ENCODE measurements around the gene KCNN3.

DNA sequence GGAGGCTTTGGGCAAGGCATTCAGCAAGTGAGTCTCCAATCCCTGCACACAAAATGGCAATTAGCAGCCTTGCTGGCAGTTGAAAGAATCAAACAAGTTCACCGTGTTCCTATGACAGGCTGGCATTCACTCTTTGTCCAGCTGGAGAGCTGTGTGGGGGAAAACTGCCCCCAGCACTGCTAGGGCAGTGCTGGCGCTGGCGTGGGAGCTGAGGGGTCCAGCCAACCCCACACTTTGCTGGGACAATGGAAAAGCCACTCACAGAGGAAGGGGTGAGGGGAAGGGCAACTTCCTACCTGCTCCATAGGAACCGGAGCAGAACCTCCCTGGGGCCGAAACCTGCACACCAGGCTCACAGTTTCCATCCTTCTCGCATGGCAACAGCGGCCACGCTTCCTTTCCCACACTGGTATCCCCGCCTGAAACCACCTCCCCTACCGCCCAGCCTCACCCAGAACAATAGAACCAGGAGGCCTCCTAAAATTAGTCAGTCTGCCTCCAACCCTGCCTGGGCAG lies 26.7 kb upstream of the KCNN3 start:
- no peak for TF ChIP-seq POLR2A (IDR thresholded peaks at IDR 0.05)
- TF ChIP-seq, protein P1, sequence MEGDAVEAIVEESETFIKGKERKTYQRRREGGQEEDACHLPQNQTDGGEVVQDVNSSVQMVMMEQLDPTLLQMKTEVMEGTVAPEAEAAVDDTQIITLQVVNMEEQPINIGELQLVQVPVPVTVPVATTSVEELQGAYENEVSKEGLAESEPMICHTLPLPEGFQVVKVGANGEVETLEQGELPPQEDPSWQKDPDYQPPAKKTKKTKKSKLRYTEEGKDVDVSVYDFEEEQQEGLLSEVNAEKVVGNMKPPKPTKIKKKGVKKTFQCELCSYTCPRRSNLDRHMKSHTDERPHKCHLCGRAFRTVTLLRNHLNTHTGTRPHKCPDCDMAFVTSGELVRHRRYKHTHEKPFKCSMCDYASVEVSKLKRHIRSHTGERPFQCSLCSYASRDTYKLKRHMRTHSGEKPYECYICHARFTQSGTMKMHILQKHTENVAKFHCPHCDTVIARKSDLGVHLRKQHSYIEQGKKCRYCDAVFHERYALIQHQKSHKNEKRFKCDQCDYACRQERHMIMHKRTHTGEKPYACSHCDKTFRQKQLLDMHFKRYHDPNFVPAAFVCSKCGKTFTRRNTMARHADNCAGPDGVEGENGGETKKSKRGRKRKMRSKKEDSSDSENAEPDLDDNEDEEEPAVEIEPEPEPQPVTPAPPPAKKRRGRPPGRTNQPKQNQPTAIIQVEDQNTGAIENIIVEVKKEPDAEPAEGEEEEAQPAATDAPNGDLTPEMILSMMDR (IDR thresholded peaks at IDR 0.05): no peak
- no peak for TF ChIP-seq EP300 (IDR thresholded peaks at IDR 0.05)
